ENCODE results near the gene CHN2. TPM values are rescaled to one million over a fixed set of nuclear protein-coding genes. Genes with fewer than 3 reads are reported as not detected.

The CHN2 gene
- total RNA-seq, 1 experiment from 2014 or later: 17.2 TPM

DNA sequence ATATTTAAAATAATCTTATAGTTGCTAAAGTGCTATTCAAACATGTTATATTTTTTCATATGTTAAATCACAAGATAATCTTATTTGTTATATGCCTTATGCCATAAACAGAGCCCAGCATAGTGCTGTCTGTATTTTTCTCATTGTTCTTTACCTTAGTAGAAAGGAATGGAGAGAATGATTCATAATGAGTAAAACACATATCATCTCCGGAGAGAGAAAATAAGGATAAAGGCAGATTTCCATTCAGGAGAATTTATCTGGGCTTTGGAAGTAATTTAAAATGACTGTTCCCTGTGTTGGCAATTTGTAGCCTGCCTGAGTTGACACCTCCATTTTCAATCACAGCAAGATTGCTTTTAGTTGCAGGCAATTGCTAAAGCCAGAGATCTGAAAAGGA is 30.2 kb downstream of the CHN2 start:
- no peak for DNase-seq (ENCODE audit: low spot score)

GRCh38 chr7:29228289-29229011 is 33.9 kb downstream of the CHN2 start:
- no peak for DNase-seq (ENCODE audit: low spot score)

DNA sequence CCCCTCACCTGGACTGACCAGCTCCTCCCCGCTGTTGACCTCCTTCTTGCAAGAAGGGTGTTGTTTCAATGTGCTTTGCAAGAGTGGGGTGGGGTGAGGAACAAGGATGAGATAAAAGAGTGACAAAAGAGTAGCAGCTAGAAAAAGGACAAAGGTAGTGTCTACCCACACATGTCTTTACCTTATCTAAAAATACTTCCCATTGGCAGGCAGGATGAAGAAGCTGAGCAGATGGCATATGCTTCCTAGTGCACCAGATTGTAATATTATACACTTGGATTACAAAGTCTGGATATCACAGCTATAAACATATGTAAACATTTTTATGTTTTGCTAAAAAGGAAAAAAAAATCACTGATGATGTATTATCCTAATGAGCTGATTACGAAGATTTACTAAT is 34.5 kb downstream of the CHN2 start:
- DNase-seq (ENCODE audit: low spot score): no peak

DNA sequence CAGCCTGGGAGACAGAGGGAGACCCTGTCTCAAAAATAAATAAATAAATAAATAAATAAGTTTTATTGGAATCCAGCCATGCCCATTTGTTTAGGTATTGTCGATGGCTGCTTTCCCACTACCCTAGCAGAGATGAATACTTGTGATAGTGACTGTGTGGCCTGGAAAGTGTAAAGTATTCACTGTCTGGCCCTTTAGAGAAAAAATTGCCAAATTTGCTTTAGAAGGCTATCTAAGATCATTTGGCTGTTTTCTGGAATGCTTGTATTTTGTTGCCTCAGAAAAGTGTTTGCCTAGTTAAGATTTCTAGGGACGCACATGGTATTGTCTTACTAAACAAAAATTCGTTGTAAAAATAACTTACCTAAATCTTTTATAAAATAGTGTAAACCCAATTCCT is 35.4 kb downstream of the CHN2 start:
- DNase-seq (ENCODE audit: low spot score): no peak

DNA sequence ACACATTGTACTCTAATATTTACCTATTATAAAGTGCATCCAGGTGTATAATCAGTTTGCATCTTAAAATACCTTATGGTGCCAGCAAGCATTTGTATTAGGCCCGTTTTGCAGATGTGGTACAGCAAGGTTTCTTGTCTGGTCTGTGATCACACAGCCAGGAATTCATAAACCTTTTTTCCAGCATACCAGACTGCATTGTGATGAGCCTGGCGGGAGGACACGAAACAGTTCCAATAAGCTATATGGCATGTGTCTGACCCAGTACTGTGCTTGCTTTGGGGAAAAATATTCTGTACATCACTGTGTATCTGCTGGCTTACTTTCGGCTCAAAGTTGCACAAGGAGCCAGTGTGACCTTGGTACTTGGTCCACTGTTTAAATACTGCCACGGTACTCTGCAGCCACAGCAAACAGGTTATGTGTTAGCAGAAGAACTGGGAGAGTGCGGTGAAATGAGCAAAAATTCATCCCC is 36.3 kb downstream of the CHN2 start:
- DNase-seq (ENCODE audit: low spot score): no peak

- no peak for DNase-seq (ENCODE audit: low spot score)
Measured at GRCh38 chr7:29231671-29232232, 37.2 kb downstream of the CHN2 start.

DNA sequence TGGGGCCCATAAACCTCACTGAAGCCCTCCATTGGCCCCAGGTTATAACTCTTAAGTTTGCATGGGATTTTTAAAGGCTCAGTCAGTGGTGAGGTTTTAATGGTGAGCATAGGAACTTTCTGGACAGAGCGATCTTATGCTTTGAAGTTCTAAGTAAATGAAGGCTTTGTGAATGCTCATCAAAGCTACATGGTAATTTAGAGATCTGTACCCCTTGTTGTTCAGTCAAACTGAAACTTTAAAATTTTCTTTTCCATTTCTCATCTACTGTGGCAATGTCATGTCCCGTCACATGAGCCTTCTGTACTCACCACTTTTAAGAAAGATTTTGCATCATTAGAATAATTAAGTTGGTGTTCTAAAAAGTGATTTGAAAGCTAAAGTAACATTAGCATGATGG is 39.9 kb downstream of the CHN2 start:
- DNase-seq (ENCODE audit: low spot score): no peak

DNA sequence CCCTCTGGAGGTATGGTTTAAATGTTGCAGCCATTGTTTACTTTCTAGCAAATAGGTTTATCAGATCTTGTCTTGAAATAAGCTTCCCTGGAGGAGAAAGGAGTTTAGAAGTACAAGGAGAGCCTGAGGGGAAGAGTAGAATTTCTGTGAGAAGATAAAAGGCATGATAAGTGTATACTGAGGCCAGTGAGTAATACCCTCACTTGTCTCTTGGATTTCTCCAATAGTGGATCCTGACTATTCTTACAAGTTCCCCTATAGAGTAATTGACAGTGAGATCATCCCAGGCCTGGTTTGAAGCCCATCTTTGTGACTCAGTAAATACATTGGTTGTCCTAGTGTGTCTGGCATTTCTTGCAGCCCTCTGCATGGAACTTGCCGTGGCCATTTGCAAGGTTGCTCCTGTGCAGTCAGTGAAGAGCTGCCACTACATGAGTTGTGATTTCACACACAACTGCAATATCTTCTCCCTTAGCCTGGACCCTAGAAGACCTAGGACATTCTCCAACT is 41.6 kb downstream of the CHN2 start:
- no peak for DNase-seq (ENCODE audit: low spot score)

DNA sequence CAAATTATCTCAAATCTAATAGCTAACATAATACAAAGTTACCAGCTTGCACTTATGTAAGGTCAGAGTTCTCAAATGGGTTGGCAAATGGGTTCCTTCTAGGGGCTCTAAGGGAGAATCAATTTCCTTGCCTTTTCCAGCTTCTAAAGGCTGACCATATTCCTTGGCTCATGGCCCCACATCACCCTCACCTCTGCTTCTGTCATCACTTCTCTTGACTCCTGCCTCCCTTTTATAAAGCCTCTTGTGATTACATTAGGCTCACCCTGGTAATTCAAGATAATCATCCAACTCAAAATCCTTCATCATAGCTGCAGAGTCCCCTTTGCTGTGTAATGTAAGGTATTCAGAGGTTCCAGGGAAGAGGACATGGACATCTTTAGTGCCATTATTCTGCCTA is 42.1 kb downstream of the CHN2 start:
- DNase-seq (ENCODE audit: low spot score): no peak

- no peak for DNase-seq (ENCODE audit: low spot score)
Measured at GRCh38 chr7:29237489-29237888, 42.9 kb downstream of the CHN2 start.

DNA sequence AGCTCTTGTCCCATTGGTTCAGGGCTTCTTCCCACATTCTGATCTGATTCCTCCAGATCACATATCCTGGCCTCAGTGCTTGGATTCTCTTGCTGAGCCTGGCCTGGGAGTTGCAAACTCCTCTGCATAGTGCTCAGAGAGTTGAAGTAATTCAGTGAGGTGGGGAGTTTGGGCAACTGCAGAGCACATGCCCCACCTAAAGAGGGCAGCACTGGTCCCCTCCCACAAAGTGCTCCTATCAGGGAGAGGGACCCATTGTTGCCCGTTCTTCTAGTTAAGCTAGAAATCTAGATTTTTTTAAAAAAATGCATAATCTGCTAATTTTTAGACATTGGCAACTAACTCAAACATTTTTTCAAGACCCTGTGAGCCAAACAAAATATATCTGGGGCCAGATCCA is 45.1 kb downstream of the CHN2 start:
- no peak for DNase-seq (ENCODE audit: low spot score)

DNA sequence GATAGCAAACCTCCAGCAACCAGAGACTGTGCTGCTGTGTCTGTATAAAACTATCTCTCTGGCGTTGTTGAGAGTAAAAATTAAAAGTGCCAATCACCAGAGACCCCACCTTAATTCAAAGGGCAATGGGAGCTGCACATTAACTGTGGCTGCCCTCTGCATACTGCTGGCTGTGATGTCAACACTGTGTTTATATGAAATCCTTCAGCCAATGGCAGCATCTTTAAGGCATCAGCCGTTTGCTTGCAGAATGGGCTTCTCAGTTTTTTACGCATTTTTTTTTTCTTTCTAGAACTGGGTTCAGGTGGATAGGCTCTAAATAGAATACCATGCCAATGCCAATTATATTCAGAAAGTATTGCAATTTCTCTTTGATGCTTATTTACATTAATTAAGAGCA is 47.7 kb downstream of the CHN2 start:
- DNase-seq (ENCODE audit: low spot score): no peak

- DNase-seq (ENCODE audit: low spot score): no peak
Measured at GRCh38 chr7:29243910-29244655, 49.5 kb downstream of the CHN2 start.

GRCh38 chr7:29247224-29247962 is 52.8 kb downstream of the CHN2 start:
- no peak for DNase-seq (ENCODE audit: low spot score)

DNA sequence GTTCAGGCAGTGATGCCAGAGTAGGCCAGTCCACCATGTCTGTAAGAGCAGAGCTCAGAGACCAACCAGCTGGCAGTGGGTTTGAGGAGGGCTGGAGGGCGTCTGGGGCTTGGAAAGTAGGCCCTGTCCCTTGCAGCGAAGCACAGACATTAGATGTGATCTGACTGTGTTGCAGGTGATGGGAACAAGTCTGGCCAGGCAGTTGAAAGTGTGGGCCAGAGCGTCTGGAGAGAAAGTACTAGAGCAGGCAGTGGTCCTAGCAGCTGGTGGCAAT is 53.3 kb downstream of the CHN2 start:
- no peak for DNase-seq (ENCODE audit: low spot score)

DNA sequence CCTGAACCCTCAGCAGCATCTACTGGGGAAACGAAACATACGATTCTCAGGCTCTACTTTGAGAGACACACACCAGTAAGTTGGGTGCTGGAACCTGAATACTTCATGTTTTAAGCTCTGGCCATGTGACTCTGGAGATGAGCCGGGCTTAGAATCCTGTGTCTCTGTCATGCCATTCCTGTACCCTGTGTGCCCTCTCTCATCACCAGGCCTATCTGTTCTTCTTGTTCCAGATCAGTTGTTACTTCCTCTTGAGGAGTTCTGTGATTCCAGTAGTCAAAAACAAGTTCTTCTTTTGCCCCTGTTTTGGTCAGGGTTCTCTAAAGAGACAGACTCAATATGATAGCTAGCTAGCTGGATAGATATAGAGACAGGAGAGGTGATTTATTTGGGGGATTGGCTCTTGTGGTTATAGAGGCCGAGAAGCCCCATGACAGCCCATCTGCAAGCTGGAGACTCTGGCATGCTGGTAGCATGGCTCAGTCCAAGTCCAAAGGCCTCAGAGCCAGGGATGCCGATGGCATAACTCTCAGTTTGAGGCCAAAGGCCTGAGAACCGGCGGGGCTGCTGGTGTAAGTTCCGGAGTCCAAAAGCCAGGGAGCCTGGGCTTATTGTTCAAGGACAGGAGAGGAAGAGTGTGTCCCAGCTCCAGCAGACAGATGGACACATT is 54.3 kb downstream of the CHN2 start:
- no peak for DNase-seq (ENCODE audit: low spot score)

GRCh38 chr7:29249383-29249750 is 54.8 kb downstream of the CHN2 start:
- DNase-seq (ENCODE audit: low spot score): no peak

GRCh38 chr7:29249860-29250259 is 55.3 kb downstream of the CHN2 start:
- DNase-seq (ENCODE audit: low spot score): no peak

DNA sequence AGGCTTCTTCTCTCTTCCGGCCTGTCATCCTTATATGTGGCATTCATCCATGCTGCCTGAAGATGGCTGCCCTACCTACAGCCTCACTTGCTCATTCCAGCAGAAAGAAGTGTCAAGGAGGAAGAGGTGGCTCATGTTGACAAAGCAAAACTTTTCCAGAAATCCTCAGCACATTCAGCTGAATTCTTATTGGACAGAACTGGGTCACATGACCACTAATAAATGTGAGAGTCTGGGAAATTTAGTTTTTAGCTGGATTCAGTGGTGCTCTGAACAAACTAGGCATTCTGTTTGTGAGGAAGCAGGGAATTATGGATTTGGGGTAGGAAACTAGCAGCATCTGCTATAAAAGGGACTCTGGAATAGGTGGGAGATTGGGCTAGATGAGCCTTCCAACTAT is 58.6 kb downstream of the CHN2 start:
- no peak for DNase-seq (ENCODE audit: low spot score)

DNA sequence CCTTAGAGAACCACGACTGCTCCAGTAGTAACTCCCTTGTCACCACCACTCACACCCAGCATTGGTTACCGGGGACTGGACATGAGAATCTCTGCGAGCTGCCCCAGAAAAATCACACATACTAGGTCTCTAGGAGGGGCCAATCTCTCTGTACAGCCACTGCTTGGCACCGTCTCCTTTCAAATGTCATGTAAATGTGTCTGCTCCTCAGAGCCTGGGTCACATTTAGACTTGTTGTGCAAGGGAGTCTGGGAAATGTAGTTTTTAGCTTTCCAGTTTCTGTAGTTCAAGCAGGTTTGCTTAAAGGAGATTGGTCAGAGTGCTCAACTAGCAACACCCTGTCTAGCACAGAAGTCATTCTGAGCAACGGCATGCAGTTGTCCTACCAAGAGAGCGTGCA is 60.0 kb downstream of the CHN2 start:
- DNase-seq (ENCODE audit: low spot score): no peak

GRCh38 chr7:29255199-29255878 is 60.8 kb downstream of the CHN2 start:
- DNase-seq (ENCODE audit: low spot score): no peak
